ENCODE data around the gene PAIP2.

Gene PAIP2

GRCh38 chr5:139414581-139415130 is 73.0 kb downstream of the PAIP2 start:
- no peak for DNase-seq

DNA sequence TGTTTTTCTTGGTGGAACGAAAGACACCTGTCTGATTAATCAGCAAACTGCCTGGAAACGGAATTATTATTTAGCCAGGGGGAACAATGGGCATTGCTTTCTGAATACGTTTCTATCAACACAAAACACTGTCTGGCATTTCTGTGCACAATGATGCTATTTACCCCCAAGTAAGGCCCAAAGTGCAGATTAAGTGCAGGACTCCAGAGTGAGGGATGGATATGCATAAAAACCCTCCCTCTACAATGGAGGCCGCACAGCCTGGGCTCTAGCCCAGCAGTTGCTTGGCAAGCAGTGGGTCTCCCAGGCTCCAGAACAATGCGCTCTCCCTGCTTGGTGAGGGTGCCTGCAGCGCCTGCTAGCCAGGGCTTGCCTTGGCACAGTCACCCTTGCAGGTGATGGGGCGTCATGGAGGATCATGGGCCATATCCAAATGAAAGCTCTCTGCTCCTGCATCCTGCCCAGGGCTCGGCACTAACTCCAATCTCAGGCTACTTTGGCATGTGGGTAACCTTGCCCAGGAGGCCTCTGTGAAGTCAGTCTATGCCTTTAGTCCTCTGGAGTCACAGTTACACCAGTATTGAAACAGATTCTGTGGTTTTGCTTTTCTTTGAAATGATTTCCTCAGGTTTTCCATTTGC is 73.7 kb downstream of the PAIP2 start:
- DNase-seq, result no peak

- no peak for DNase-seq
Observed at GRCh38 chr5:139415869-139416268, 74.2 kb downstream of the PAIP2 start.

DNA sequence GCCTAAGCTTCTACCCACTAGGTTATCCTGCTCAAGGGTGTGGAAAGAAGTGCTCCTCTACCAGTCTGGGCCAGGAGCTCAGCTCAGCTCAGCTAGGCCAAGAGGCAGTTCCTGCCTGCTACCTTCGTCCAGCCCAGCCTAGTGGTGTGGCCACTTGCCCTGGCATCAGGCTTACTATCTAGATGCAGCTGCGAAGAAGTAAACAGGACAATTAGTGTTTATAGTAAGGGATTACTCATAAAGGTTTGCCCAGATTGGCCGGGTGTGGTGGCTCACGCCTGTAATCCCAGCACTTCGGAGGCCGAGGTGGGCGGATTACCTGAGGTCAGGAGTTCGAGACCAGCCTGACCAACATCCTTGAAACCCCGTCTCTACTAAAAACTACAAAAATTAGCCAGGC is 75.0 kb downstream of the PAIP2 start:
- no peak for DNase-seq

- DNase-seq, result no peak
Observed at GRCh38 chr5:139417214-139417613, 75.6 kb downstream of the PAIP2 start.

DNA sequence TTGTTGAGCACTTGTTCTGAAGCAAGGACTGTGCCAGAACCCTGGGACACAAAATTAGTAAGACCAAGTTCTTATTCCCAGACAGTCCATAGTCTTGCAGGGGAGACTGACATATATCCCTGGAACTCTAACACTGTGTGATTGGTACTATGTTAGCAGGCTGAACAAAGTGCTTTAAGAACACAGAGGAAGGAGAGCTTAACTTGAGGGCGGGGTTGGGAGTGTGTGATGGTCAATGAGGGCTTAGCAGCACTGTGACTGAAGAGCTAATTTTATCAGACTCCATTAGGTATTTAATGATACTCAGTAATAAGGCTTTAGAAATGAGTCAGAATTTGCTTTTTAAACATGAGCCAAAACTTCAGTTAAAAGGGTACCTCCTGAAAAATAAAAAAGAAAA is 77.1 kb downstream of the PAIP2 start:
- DNase-seq, result no peak
